Spleen (tissue), 7 donors: ENCODE results near the gene KLHL5.

Experiments
- POLR2A ChIP-seq, 3 donors: fragments of 450-650 bp; IDR thresholded peaks; one replicate each; pipeline ENCODE4 v1.5.1; 2017; ENCODE audit warnings: antibody characterized with exemption in 3 of 3, mild to moderate bottlenecking in 1 of 3
- POLR2AphosphoS5 ChIP-seq, 3 donors: sonication (generic); formaldehyde crosslinking; IDR thresholded peaks; one replicate each; pipeline ENCODE4 v1.5.1; 2017; ENCODE audit warnings: antibody characterized with exemption in 3 of 3
- TF ChIP-seq, protein P1 (sequence below), 11 experiments: fragments of 200-600 bp in 7 of 11; fragments of 450-650 bp in 4 of 11; sonication (generic) in 4 of 11; IDR thresholded peaks in 8 of 11; conservative IDR thresholded peaks in 3 of 11; 1 replicate in 7 of 11; 2 replicates in 4 of 11; pipeline versions ENCODE4 v1.4.0 to v1.8.0; 2016 to 2021; ENCODE audit warnings: antibody characterized with exemption in 11 of 11, inconsistent platforms in 4 of 11, mild to moderate bottlenecking in 1 of 11
- donor health status: DM: no; HTN: no; CAD: no; lungs with moderate emphysema.
- donor health status: DM: no; HTN: no; CAD: no.
- donor health status: DM: no; HTN: no; CAD: no.

DNA sequence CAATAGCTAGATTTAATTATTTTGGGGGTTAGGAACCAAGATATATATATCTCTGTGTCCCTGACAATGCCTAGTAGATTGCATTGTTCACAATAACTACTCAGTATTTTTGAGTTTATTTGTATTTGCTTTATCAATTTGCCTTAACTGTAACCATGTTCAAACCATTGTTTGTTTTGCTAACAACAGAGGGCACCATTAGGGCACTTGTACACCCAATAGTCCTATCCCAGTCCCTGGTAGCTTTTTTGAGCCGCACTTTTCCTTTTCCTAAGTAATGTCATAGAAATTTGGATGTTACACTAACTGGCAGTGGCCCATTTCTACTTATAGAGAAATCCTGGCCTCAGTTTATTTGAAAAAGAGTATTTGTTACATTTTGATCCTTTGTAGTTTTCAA lies 575 bp upstream of the KLHL5 start:
- TF ChIP-seq, protein P1, sequence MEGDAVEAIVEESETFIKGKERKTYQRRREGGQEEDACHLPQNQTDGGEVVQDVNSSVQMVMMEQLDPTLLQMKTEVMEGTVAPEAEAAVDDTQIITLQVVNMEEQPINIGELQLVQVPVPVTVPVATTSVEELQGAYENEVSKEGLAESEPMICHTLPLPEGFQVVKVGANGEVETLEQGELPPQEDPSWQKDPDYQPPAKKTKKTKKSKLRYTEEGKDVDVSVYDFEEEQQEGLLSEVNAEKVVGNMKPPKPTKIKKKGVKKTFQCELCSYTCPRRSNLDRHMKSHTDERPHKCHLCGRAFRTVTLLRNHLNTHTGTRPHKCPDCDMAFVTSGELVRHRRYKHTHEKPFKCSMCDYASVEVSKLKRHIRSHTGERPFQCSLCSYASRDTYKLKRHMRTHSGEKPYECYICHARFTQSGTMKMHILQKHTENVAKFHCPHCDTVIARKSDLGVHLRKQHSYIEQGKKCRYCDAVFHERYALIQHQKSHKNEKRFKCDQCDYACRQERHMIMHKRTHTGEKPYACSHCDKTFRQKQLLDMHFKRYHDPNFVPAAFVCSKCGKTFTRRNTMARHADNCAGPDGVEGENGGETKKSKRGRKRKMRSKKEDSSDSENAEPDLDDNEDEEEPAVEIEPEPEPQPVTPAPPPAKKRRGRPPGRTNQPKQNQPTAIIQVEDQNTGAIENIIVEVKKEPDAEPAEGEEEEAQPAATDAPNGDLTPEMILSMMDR (IDR thresholded peaks at IDR 0.05 in 8 of 11, conservative IDR thresholded peaks at IDR 0.05 in 3 of 11) = no peak
- TF ChIP-seq POLR2AphosphoS5 (IDR thresholded peaks at IDR 0.05) (no peak), POLR2A (IDR thresholded peaks at IDR 0.05) (no peak)
